GM23338 (cell line): ENCODE data around the gene SNX15.

Experiments
- CTCF ChIP-seq, 2 experiments: fragments of 200-600 bp in 1 of 2; sonication (generic) in 1 of 2; conservative IDR thresholded peaks; 2 replicates each; pipeline versions ENCODE4 v1.5.1 to v1.6.1; 2016 to 2017; ENCODE audit warnings: antibody characterized with exemption in 2 of 2, low read depth in 2 of 2, mild to moderate bottlenecking in 2 of 2, moderate library complexity in 1 of 2
- EZH2 ChIP-seq: fragments of 200-600 bp; sonication (generic); IDR thresholded peaks from one replicate; pipeline ENCODE4 v1.8.0; 2017; ENCODE audit warnings: antibody characterized with exemption, mild to moderate bottlenecking, low read depth; ENCODE audit not compliant: unreplicated experiment
- EZH2phosphoT487 ChIP-seq: fragments of 200-600 bp; sonication (generic); IDR thresholded peaks from one replicate; pipeline ENCODE4 v1.8.1; 2018; ENCODE audit warnings: antibody characterized with exemption; ENCODE audit not compliant: unreplicated experiment
- NANOG ChIP-seq: IDR thresholded peaks from 2 replicates; pipeline ENCODE4 v1.6.1; 2016; ENCODE audit warnings: antibody characterized with exemption, borderline replicate concordance
- POLR2AphosphoS5 ChIP-seq: IDR thresholded peaks from 2 replicates; pipeline ENCODE4 v1.6.1; 2016; ENCODE audit warnings: antibody characterized with exemption, low read depth
- REST ChIP-seq: IDR thresholded peaks from one replicate; pipeline ENCODE4 v1.6.1; 2018; ENCODE audit warnings: antibody characterized with exemption; ENCODE audit not compliant: unreplicated experiment
- TF ChIP-seq, protein P1 (sequence below): IDR thresholded peaks from 2 replicates; pipeline ENCODE4 v1.6.1; 2016; ENCODE audit warnings: antibody characterized with exemption

- TF ChIP-seq EZH2 (no peak), CTCF (conservative IDR thresholded peaks at IDR 0.05; ENCODE audit: low read depth in 2 of 2) (no peak), POLR2AphosphoS5 (no peak), EZH2phosphoT487 (no peak), REST (no peak), NANOG (no peak)
- TF ChIP-seq, protein P1, sequence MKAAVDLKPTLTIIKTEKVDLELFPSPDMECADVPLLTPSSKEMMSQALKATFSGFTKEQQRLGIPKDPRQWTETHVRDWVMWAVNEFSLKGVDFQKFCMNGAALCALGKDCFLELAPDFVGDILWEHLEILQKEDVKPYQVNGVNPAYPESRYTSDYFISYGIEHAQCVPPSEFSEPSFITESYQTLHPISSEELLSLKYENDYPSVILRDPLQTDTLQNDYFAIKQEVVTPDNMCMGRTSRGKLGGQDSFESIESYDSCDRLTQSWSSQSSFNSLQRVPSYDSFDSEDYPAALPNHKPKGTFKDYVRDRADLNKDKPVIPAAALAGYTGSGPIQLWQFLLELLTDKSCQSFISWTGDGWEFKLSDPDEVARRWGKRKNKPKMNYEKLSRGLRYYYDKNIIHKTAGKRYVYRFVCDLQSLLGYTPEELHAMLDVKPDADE: no peak
Observed at GRCh38 chr11:65026810-65027209, 429 bp upstream of the SNX15 start.
